ENCODE measurements around the gene NPC2. TPM values are rescaled to one million over a fixed set of nuclear protein-coding genes. Genes with fewer than 3 reads are reported as not detected.
A peak's percentile ranks its signal among the peaks of the same experiment; 100 is the strongest.

The NPC2 gene
- total and polyA plus RNA-seq, 7 donors = 176 to 273 (median 228) TPM

DNA sequence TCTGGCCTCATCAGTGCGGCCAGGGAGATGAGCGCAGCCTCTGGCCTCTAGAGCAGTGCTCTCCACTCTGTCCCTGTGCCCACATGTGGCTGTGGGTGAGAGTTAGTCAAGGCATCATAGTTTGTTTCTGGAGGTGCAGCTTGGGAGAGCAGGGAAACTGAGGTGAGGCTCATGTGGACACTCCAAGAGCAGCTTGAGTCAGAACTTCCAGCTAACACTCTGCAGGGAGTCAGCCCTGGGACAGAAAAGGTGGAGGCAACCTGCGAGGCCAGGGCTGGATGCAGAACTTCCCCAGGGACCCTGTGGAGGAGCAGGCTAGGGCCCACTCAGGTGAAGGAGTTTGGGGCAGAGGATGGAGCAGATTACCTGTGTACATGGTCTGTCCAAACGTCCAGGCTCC is 11.3 kb upstream of the NPC2 start:
- H3K36me3 ChIP-seq = no peaks in the 10 kb centered on the region
- intact Hi-C loops (cut with DNase I) = loop anchor here (5.0 kb wide), 1 partner anchor 63 kb away; no protein-coding TSS in a partner anchor

DNA sequence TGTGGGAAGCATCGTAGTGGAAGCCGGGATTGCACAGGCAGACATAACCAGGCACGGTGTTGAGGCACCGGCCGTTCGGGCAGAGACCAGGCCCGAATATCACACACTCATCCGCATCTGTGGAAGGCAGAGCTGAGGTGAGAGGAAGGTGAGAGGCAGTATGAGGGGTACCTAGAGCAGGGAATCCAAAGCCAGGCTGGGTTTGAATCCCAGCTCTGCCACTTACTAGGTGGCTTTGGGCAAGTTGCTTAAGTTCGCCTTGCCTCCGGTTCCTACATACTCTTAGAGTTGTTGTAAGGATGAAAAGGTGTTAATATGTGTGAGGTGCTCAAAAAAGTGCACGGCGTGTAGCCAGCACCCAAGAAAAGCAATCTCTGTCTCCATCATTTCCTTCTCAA is 10.8 kb upstream of the NPC2 start:
- no peaks in the 10 kb centered on the region for H3K36me3 ChIP-seq
- no peaks in the 10 kb centered on the region for H3K9me3 ChIP-seq
- WGBS, 2 donors = 95% methylated on average over 12 of the region's 12 CpGs
- no peak overlapping the region for H3K27ac ChIP-seq
- TF ChIP-seq CTCF (IDR thresholded peaks at IDR 0.05) = no peak
- TF ChIP-seq POLR2A (IDR thresholded peaks at IDR 0.05) = no peak
- TF ChIP-seq EP300 (IDR thresholded peaks at IDR 0.05) = no peak
- no peak for TF ChIP-seq POLR2AphosphoS5 (IDR thresholded peaks at IDR 0.05)
- intact Hi-C loops (cut with DNase I) = loop anchor here (5.0 kb wide), 1 partner anchor 63 kb away; no protein-coding TSS in a partner anchor
- H3K4me1 ChIP-seq = peaks cover 0 to 4% (median 0%) of the 10 kb centered on the region in 4 donors
- no peak overlapping the region for H3K4me3 ChIP-seq
- no peak for DNase-seq
- no peaks in the 10 kb centered on the region for H3K27me3 ChIP-seq

More for the DNA sequence above, 11.3 kb upstream of the NPC2 start:
- no peak for DNase-seq
- TF ChIP-seq EP300 (IDR thresholded peaks at IDR 0.05) = no peak
- no peak for TF ChIP-seq POLR2A (IDR thresholded peaks at IDR 0.05)
- no peaks in the 10 kb centered on the region for H3K27me3 ChIP-seq
- H3K4me3 ChIP-seq = no peak overlapping the region
- H3K4me1 ChIP-seq = peaks cover 0 to 4% (median 0%) of the 10 kb centered on the region in 4 donors
- 89 to 91% methylated on average over 4 of the region's 4 CpGs for WGBS, 2 donors
- no peak overlapping the region for H3K27ac ChIP-seq
- H3K9me3 ChIP-seq = no peaks in the 10 kb centered on the region

- no peak overlapping the region for H3K27ac ChIP-seq
- H3K9me3 ChIP-seq = no peaks in the 10 kb centered on the region
- H3K4me3 ChIP-seq = no peak overlapping the region
- H3K27me3 ChIP-seq = no peaks in the 10 kb centered on the region
- peaks cover 0 to 4% (median 0%) of the 10 kb centered on the region in 4 donors for H3K4me1 ChIP-seq
- TF ChIP-seq POLR2A (IDR thresholded peaks at IDR 0.05) (no peak), EP300 (IDR thresholded peaks at IDR 0.05) (no peak), CTCF (IDR thresholded peaks at IDR 0.05) (no peak), POLR2AphosphoS5 (IDR thresholded peaks at IDR 0.05) (no peak)
- 87 to 91% methylated on average over 14 of the region's 14 CpGs for WGBS, 2 donors
- no peaks in the 10 kb centered on the region for H3K36me3 ChIP-seq
- intact Hi-C loops (cut with DNase I) = loop anchor here (5.0 kb wide), 1 partner anchor 64 kb away; no protein-coding TSS in a partner anchor
- no peak for DNase-seq
Observed at GRCh38 chr14:74503291-74503937, 10.3 kb upstream of the NPC2 start.

GRCh38 chr14:74502236-74503019 is 9.3 kb upstream of the NPC2 start:
- intact Hi-C loops (cut with DNase I) = loop anchor here (5.0 kb wide), 1 partner anchor 65 kb away; no protein-coding TSS in a partner anchor
- Histone ChIP-seq H3K27ac (no peak overlapping the region), H3K9me3 (no peaks in the 10 kb centered on the region), H3K36me3 (no peaks in the 10 kb centered on the region), H3K4me1 (peaks cover 0 to 4% (median 0%) of the 10 kb centered on the region in 4 donors), H3K4me3 (no peak overlapping the region), H3K27me3 (no peaks in the 10 kb centered on the region)
- 72 to 84% methylated on average over 21 of the region's 21 CpGs for WGBS, 2 donors
- DNase-seq = no peak
- TF ChIP-seq CTCF (IDR thresholded peaks at IDR 0.05) (peak in 1 of 4 experiments; percentile 13), EP300 (IDR thresholded peaks at IDR 0.05) (no peak), POLR2AphosphoS5 (IDR thresholded peaks at IDR 0.05) (no peak), POLR2A (IDR thresholded peaks at IDR 0.05) (no peak)

DNA sequence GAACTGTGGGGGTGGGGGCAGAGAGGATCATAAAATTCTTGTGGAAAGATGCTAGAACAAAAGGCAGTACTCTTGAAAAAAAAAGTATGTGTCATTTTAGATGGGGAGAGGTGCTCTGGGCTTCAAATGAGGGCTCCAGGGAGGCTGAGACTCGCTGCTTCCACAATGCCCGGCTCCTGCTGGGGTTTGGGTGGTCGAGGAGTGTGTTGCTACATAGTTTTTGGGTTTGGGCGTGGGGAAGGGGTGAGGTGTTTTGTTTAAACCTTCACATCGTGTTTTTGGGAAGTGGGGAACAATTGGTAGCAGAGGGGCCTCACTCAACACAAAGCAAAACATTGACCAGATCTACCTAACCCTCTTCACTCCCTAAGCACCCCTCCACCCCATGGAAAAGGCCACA is 8.6 kb upstream of the NPC2 start:
- DNase-seq = no peak
- Histone ChIP-seq H3K4me1 (peaks cover 0 to 4% (median 0%) of the 10 kb centered on the region in 4 donors), H3K36me3 (no peaks in the 10 kb centered on the region), H3K4me3 (no peak overlapping the region), H3K9me3 (no peaks in the 10 kb centered on the region), H3K27me3 (no peaks in the 10 kb centered on the region), H3K27ac (peak overlapping the region in 1 of 4 donors; percentile 5)
- whole genome bisulfite sequencing, 2 donors = 70 to 71% methylated on average over 5 of the region's 5 CpGs
- TF ChIP-seq CTCF (IDR thresholded peaks at IDR 0.05) = no peak
- TF ChIP-seq EP300 (IDR thresholded peaks at IDR 0.05) = no peak
- TF ChIP-seq POLR2AphosphoS5 (IDR thresholded peaks at IDR 0.05) = no peak
- TF ChIP-seq POLR2A (IDR thresholded peaks at IDR 0.05) = no peak
- intact Hi-C loops (cut with DNase I) = loop anchor here (1.0 to 5.0 kb wide), 2 partner anchors 66 to 111 kb away; partner anchors contain the start of gene LTBP2

Measured in sigmoid colon (tissue), 7 donors.